Measurements from ENCODE around the gene EIF1. TPM values are rescaled to one million over a fixed set of nuclear protein-coding genes. Genes with fewer than 3 reads are reported as not detected.

Gene EIF1
- total RNA-seq, 2 donors from 2014 or later, result 99.5 to 120 TPM

DNA sequence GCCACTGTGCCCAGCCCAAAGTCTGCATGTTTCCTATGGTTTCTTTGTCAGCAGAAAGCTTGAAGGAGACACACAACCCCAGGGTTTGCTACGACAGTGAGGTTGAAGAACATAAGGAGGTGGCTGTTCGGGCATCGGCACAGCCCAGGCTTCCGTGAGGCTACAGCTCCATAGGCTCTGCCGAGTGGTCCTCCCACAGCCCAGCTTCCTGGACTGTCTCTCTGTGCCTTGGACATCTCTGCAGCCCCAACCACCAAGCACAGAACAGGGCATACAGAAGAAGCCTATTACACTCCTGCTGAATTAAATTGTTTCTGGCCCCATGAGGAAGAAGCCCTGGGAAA is 49.0 kb downstream of the EIF1 start:
- DNase-seq (no peak), ATAC-seq (no peak)
- Histone ChIP-seq H3K4me1 (peaks cover 38% of the 10 kb centered on the region), H3K27ac (no peak overlapping the region), H3K9me3 (no peaks in the 10 kb centered on the region), H3K4me3 (no peak overlapping the region), H3K36me3 (replicated peaks in 1 of 2; ENCODE audit: insufficient read depth in 1 of 2, low read depth in 2 of 2) (no peaks in the 10 kb centered on the region), H3K27me3 (peaks cover 4 to 18% of the 10 kb centered on the region in 2 donors)
- WGBS, 2 donors, result 22 to 36% methylated on average over 5 of the region's 5 CpGs
- TF ChIP-seq, protein P1, sequence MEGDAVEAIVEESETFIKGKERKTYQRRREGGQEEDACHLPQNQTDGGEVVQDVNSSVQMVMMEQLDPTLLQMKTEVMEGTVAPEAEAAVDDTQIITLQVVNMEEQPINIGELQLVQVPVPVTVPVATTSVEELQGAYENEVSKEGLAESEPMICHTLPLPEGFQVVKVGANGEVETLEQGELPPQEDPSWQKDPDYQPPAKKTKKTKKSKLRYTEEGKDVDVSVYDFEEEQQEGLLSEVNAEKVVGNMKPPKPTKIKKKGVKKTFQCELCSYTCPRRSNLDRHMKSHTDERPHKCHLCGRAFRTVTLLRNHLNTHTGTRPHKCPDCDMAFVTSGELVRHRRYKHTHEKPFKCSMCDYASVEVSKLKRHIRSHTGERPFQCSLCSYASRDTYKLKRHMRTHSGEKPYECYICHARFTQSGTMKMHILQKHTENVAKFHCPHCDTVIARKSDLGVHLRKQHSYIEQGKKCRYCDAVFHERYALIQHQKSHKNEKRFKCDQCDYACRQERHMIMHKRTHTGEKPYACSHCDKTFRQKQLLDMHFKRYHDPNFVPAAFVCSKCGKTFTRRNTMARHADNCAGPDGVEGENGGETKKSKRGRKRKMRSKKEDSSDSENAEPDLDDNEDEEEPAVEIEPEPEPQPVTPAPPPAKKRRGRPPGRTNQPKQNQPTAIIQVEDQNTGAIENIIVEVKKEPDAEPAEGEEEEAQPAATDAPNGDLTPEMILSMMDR (IDR thresholded peaks at IDR 0.05), result no peak
- no peak for TF ChIP-seq POLR2A (IDR thresholded peaks at IDR 0.05)
- intact Hi-C loops (cut with DNase I), result loop anchor here (2.0 kb wide), 1 partner anchor 65 kb away; no protein-coding TSS in a partner anchor

DNA sequence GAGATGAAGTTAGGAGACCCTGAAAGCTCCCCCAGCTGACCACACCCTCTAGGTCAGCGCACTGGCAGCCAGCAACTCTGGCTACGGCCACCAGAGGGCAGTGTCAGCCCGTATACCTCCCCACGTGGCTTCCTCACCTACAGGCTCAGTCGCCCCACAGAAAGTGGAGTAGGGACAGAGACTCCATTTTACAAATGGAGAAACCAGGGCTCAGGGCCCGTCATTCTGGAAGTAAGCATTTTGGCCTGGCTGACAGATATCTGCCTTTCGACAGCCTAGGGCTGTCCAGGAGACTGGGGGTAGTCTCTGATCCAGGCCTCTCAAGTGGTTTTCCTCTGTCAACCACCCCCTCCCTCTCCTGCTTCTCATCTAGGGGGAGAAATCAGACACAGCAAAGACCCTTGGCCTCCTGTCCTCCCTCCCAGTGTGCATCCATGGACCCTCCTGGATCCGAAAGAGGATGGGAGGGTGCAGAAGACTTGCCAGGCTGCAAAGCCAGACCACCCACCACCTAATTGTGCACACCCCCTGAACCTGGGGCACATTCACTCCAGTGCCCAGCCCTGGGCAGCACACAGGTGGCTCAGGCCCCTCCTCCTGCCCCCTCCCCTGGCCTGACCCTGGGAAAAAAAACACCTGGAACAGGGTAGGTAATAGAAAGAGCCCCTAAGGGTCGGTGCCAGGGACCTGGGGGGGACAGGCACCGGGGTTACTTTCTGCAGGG is 49.6 kb downstream of the EIF1 start:
- DNase-seq (peak; percentile 86 to 90 (median 86)), ATAC-seq (peak; percentile 87)
- WGBS, 2 donors, result 9 to 14% methylated on average over 5 to 10 of the region's 10 CpGs
- intact Hi-C loops (cut with DNase I), result loop anchor here (2.0 kb wide), 1 partner anchor 65 kb away; no protein-coding TSS in a partner anchor
- peaks cover 4 to 18% of the 10 kb centered on the region in 2 donors for H3K27me3 ChIP-seq
- no peaks in the 10 kb centered on the region for H3K36me3 ChIP-seq (replicated peaks in 1 of 2; ENCODE audit: insufficient read depth in 1 of 2, low read depth in 2 of 2)
- TF ChIP-seq, protein P1 (IDR thresholded peaks at IDR 0.05), result peak; percentile 93 to 98 (median 97)
- TF ChIP-seq POLR2A (IDR thresholded peaks at IDR 0.05), result no peak
- no peaks in the 10 kb centered on the region for H3K9me3 ChIP-seq
- H3K27ac ChIP-seq, result peak overlapping the region in 2 of 4 donors; percentile 51 to 68
- no peak overlapping the region for H3K4me3 ChIP-seq
- peaks cover 38% of the 10 kb centered on the region for H3K4me1 ChIP-seq

DNA sequence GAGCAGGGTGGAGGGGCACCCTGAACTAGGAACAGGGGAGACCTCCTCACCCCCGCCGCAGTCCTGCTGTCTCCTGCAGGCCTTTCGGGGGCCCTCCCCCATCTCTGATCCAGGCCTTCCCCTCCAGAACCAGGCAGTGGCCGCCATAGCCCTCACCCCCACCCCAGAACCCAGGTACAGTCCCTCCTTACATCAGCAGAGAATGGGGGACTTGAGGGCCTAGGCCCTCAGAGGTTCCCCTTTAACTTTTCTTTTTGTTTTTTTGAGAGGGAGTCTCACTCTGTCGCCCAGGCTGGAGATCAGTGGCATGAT is 50.1 kb downstream of the EIF1 start:
- H3K4me3 ChIP-seq, result no peak overlapping the region
- WGBS, 2 donors, result 73 to 81% methylated on average over 5 of the region's 5 CpGs
- H3K27ac ChIP-seq, result peak overlapping the region in 2 of 4 donors; percentile 51 to 68
- no peaks in the 10 kb centered on the region for H3K36me3 ChIP-seq (replicated peaks in 1 of 2; ENCODE audit: insufficient read depth in 1 of 2, low read depth in 2 of 2)
- H3K27me3 ChIP-seq, result peaks cover 4 to 18% of the 10 kb centered on the region in 2 donors
- H3K9me3 ChIP-seq, result no peaks in the 10 kb centered on the region
- intact Hi-C loops (cut with DNase I), result loop anchor here (2.0 kb wide), 1 partner anchor 64 kb away; no protein-coding TSS in a partner anchor
- ATAC-seq, result no peak
- TF ChIP-seq POLR2A (IDR thresholded peaks at IDR 0.05), result no peak
- TF ChIP-seq, protein P1 (IDR thresholded peaks at IDR 0.05), result no peak
- DNase-seq, result no peak
- H3K4me1 ChIP-seq, result peaks cover 37% of the 10 kb centered on the region

- intact Hi-C loops (cut with DNase I), result loop anchor here (2.0 kb wide), 1 partner anchor 63 kb away; no protein-coding TSS in a partner anchor
- DNase-seq, result peak in 3 of 4 donors; percentile 21 to 37 (median 28)
- peaks cover 26% of the 10 kb centered on the region for H3K4me1 ChIP-seq
- ATAC-seq, result peak; percentile 65
- H3K27me3 ChIP-seq, result peaks cover 0 to 8% of the 10 kb centered on the region in 2 donors
- no peak overlapping the region for H3K4me3 ChIP-seq
- peak overlapping the region in 3 of 4 donors; percentile 51 to 68 (median 65) for H3K27ac ChIP-seq
- TF ChIP-seq, protein P1 (IDR thresholded peaks at IDR 0.05), result no peak
- peak in 1 of 3 donors; percentile 38 for TF ChIP-seq POLR2A (IDR thresholded peaks at IDR 0.05)
- WGBS, 2 donors, result 56 to 63% methylated on average over 3 to 9 of the region's 9 CpGs
- H3K36me3 ChIP-seq (replicated peaks in 1 of 2; ENCODE audit: insufficient read depth in 1 of 2, low read depth in 2 of 2), result no peaks in the 10 kb centered on the region
- H3K9me3 ChIP-seq, result no peaks in the 10 kb centered on the region
Observed at GRCh38 chr17:41739661-41740352, 51.1 kb downstream of the EIF1 start.
